ENCODE data around the gene ANO8. TPM values are rescaled to one million over a fixed set of nuclear protein-coding genes. Genes with fewer than 3 reads are reported as not detected.

The ANO8 gene
- total and polyA plus RNA-seq, 11 donors: 4.8 to 11.0 (median 7.9) TPM

GRCh38 chr19:17304386-17305215 is 30.1 kb downstream of the ANO8 start:
- H3K4me3 ChIP-seq: peak overlapping the region in 4 of 12 donors; percentile 71 to 81 (median 79)
- TF ChIP-seq CTCF (IDR thresholded peaks at IDR 0.05) (no peak), POLR2A (IDR thresholded peaks at IDR 0.05) (no peak)
- H3K4me1 ChIP-seq: peaks cover 3 to 52% (median 35%) of the 10 kb centered on the region in 12 donors
- WGBS, 4 donors: 55 to 61% (median 56%) methylated on average over 12 of the region's 12 CpGs
- intact Hi-C loops (cut with DNase I): loop anchor here in 1 of 10 donors (2.0 kb wide), 1 partner anchor 32 kb away; the partner anchor contains the start of gene GTPBP3
- peak overlapping the region; percentile 49 to 97 (median 95) for H3K27ac ChIP-seq
- peaks cover 0 to 15% (median 0%) of the 10 kb centered on the region in 9 donors for H3K36me3 ChIP-seq
- DNase-seq (no peak), ATAC-seq (no peak)
- no peaks in the 10 kb centered on the region for H3K9me3 ChIP-seq
- no peaks in the 10 kb centered on the region for H3K27me3 ChIP-seq

DNA sequence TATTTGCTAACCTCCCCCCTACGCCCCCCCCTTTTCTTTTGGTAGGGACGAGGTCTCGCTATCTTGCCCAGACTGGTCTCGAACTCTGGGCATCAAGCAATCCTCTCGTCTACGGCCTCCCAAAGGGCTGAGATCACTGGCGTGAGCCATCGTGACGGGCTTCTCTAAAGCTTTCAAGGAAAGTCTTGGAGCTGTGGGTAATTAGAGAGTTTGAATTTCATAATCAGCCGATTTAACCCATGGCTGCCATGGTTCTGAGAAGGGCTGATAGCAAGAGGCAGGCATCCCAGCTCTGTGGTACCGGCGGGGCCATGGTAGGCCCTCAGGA is 30.8 kb downstream of the ANO8 start:
- Histone ChIP-seq H3K4me3 (peak overlapping the region in 6 of 12 donors; percentile 72 to 99 (median 85)), H3K36me3 (peaks cover 0 to 17% (median 0%) of the 10 kb centered on the region in 9 donors), H3K27ac (peak overlapping the region in 10 of 12 donors; percentile 66 to 96 (median 94)), H3K27me3 (no peaks in the 10 kb centered on the region), H3K4me1 (peaks cover 3 to 50% (median 35%) of the 10 kb centered on the region in 12 donors), H3K9me3 (no peaks in the 10 kb centered on the region)
- DNase-seq: no peak
- 60 to 73% (median 61%) methylated on average over 11 to 12 of the region's 12 CpGs for WGBS, 4 donors
- TF ChIP-seq POLR2A (IDR thresholded peaks at IDR 0.05): no peak
- TF ChIP-seq CTCF (IDR thresholded peaks at IDR 0.05): no peak
- ATAC-seq: no peak
- intact Hi-C loops (cut with DNase I): loop anchor here in 1 of 10 donors (2.0 kb wide), 1 partner anchor 33 kb away; the partner anchor contains the start of gene GTPBP3

GRCh38 chr19:17303167-17303939 is 31.3 kb downstream of the ANO8 start, which contains the start of gene ABHD8:
Gene ABHD8, minus strand, starts transcription at chr19:17303425. Its CDS starts 1,809 bp downstream, at chr19:17301616.
- WGBS, 4 donors: 1 to 4% (median 3%) methylated on average over 20 to 52 of the region's 52 CpGs
- Histone ChIP-seq H3K27me3 (no peaks in the 10 kb centered on the region), H3K4me1 (peaks cover 3 to 48% (median 34%) of the 10 kb centered on the region in 12 donors), H3K36me3 (peaks cover 0 to 20% (median 1%) of the 10 kb centered on the region in 9 donors), H3K4me3 (peak within 1 kb of the TSS; percentile 50 to 99 (median 82)), H3K9me3 (peaks cover 0 to 1% (median 0%) of the 10 kb centered on the region in 12 donors), H3K27ac (peak within 1 kb of the TSS; percentile 33 to 96 (median 90))
- TF ChIP-seq CTCF (IDR thresholded peaks at IDR 0.05) (peak; percentile 37 to 86 (median 68)), POLR2A (IDR thresholded peaks at IDR 0.05) (peak in 1 of 2 donors; percentile 81)
- ATAC-seq: peak; percentile 80 to 87 (median 82)
- intact Hi-C loops (cut with DNase I): no loop called here
- DNase-seq: peak; percentile 96 to 99 (median 98)
